ENCODE results near the gene RNF121.
A peak's percentile ranks its signal among the peaks of the same experiment; 100 is the strongest.

RNF121 gene

DNA sequence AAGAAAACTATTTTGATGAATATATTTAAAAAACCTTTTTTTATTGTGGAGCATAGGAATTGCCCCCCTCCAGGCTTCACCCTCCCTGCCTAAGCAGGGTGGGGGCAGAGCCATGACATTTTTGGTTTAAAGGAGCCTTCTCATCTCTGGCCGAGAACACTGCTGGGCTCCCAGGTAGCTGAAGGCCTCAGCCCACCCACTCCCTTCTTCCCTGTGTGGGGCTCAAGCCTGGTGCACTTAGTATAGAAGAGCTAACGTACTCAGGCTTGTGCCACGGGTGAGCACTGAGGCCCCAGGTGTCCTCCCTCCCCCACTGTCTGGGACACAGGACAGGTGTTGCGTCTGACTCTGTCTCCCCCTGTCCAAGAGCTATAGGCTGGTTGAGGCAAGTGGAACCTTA lies 67.7 kb downstream of the RNF121 start:
- Histone ChIP-seq H3K4me1 (ENCODE audit: control insufficient read depth, low read length) (peaks cover 61% of the 10 kb centered on the region), H3K4me2 (ENCODE audit: low read length) (no peak overlapping the region), H3K9me2 (replicated peaks; ENCODE audit: control insufficient read depth, low read length) (no peaks in the 10 kb centered on the region), H3K4me3 (ENCODE audit: low read length) (no peak overlapping the region), H4K20me1 (ENCODE audit: control insufficient read depth, insufficient read depth, low read depth, low read length) (no peaks in the 10 kb centered on the region), H3K27ac (ENCODE audit: low read depth, low read length) (no peak overlapping the region), H3K27me3 (ENCODE audit: control insufficient read depth, low read length) (no peaks in the 10 kb centered on the region), H3F3A (ENCODE audit: control insufficient read depth, insufficient read depth) (peaks cover 8% of the 10 kb centered on the region), H3K36me3 (ENCODE audit: control insufficient read depth, low read length) (peaks cover 5% of the 10 kb centered on the region; the same call in 1 of the 2 replicates), H3K9me3 (ENCODE audit: control insufficient read depth, insufficient read depth, low read length) (no peaks in the 10 kb centered on the region), H3K79me2 (ENCODE audit: control insufficient read depth, low read length) (no peaks in the 10 kb centered on the region)
- TF ChIP-seq EZH2phosphoT487 (IDR thresholded peaks at IDR 0.05; ENCODE audit: borderline replicate concordance, low read length), result no peak
- TF ChIP-seq, protein P1, sequence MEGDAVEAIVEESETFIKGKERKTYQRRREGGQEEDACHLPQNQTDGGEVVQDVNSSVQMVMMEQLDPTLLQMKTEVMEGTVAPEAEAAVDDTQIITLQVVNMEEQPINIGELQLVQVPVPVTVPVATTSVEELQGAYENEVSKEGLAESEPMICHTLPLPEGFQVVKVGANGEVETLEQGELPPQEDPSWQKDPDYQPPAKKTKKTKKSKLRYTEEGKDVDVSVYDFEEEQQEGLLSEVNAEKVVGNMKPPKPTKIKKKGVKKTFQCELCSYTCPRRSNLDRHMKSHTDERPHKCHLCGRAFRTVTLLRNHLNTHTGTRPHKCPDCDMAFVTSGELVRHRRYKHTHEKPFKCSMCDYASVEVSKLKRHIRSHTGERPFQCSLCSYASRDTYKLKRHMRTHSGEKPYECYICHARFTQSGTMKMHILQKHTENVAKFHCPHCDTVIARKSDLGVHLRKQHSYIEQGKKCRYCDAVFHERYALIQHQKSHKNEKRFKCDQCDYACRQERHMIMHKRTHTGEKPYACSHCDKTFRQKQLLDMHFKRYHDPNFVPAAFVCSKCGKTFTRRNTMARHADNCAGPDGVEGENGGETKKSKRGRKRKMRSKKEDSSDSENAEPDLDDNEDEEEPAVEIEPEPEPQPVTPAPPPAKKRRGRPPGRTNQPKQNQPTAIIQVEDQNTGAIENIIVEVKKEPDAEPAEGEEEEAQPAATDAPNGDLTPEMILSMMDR (IDR thresholded peaks at IDR 0.05; ENCODE audit: low read depth, low read length, poor library complexity, severe bottlenecking), result no peak

DNA sequence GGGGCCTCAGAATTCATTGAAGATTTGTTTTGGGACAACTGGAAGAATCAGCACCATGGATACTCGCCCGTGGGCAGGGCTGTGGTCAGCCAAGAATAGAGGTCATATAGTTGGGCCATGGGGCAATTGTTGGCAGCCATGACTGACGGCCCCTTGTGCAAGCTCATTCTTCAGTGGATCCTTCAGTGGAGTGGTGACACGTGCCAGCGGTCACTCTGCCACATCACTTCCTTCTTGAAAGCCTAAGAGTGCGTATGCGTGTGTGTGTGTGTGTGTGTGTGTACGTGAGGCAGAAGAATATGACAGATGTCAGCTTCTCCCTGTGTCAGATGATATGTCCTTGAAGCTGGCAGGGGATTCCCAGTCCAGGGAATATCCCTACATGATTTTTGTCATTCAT lies 68.1 kb downstream of the RNF121 start:
- Histone ChIP-seq H3K27me3 (ENCODE audit: control insufficient read depth, low read length) (no peaks in the 10 kb centered on the region), H3K9me2 (replicated peaks; ENCODE audit: control insufficient read depth, low read length) (no peaks in the 10 kb centered on the region), H3K36me3 (ENCODE audit: control insufficient read depth, low read length) (peaks cover 9% of the 10 kb centered on the region), H3F3A (ENCODE audit: control insufficient read depth, insufficient read depth) (peaks cover 7% of the 10 kb centered on the region), H3K9me3 (ENCODE audit: control insufficient read depth, insufficient read depth, low read length) (no peaks in the 10 kb centered on the region), H3K4me2 (ENCODE audit: low read length) (no peak overlapping the region), H4K20me1 (ENCODE audit: control insufficient read depth, insufficient read depth, low read depth, low read length) (no peaks in the 10 kb centered on the region), H3K4me3 (ENCODE audit: low read length) (no peak overlapping the region), H3K4me1 (ENCODE audit: control insufficient read depth, low read length) (peaks cover 57% of the 10 kb centered on the region), H3K27ac (ENCODE audit: low read depth, low read length) (no peak overlapping the region), H3K79me2 (ENCODE audit: control insufficient read depth, low read length) (no peaks in the 10 kb centered on the region)
- TF ChIP-seq, protein P1 (IDR thresholded peaks at IDR 0.05; ENCODE audit: low read depth, low read length, poor library complexity, severe bottlenecking), result no peak
- no peak for TF ChIP-seq EZH2phosphoT487 (IDR thresholded peaks at IDR 0.05; ENCODE audit: borderline replicate concordance, low read length)

DNA sequence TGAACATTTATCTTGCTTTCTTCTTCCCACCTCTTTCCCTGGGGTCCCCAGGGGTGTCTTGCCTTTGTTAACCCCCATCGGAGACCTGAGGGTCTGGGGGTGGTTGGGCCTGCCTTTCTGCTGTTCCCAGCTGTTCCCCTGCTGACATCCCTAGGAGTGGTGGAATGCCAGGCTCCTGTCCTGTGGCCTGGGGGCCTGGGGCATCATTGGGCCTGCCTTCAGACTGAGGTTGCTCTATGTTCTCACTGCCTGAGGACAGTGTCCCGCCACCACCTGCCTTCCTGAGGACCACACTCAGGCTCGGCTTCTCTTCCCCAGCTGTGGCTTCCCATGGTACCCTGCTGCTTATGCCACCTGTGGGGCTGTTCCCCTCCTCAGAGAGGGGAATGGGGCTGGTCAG lies 68.7 kb downstream of the RNF121 start:
- TF ChIP-seq EZH2phosphoT487 (IDR thresholded peaks at IDR 0.05; ENCODE audit: borderline replicate concordance, low read length), result no peak

DNA sequence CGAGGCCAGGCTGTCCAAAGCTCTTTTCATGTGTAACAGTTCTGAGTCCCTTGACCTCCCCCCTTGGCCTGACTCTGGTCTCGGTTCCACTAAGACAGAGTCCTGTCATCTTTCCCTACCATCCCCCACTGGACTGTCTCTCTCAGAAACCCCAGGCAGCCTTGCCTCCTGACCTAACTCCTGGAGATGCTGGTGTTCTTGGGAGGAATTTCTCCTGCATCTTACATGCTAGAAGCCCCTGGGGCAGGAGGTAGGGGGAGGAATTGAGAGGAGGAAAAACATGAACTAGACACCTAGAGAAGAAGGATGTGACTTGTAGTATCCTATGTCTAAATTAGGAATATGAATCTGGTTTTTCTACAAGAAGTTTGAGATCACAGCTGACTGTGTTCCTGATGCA lies 69.2 kb downstream of the RNF121 start:
- H3K9me2 ChIP-seq (replicated peaks; ENCODE audit: control insufficient read depth, low read length), result no peaks in the 10 kb centered on the region
- H3K27ac ChIP-seq (ENCODE audit: low read depth, low read length), result no peak overlapping the region

More for the DNA sequence above, 68.7 kb downstream of the RNF121 start:
- peaks cover 50% of the 10 kb centered on the region for H3K4me1 ChIP-seq (ENCODE audit: control insufficient read depth, low read length)
- H3K36me3 ChIP-seq (ENCODE audit: control insufficient read depth, low read length), result peaks cover 15% of the 10 kb centered on the region
- H3K27me3 ChIP-seq (ENCODE audit: control insufficient read depth, low read length), result no peaks in the 10 kb centered on the region
- H3K27ac ChIP-seq (ENCODE audit: low read depth, low read length), result no peak overlapping the region
- no peaks in the 10 kb centered on the region for H3K79me2 ChIP-seq (ENCODE audit: control insufficient read depth, low read length)
- peaks cover 5% of the 10 kb centered on the region; the same call in 1 of the 2 replicates for H3F3A ChIP-seq (ENCODE audit: control insufficient read depth, insufficient read depth)
- no peak overlapping the region for H3K4me3 ChIP-seq (ENCODE audit: low read length)
- H3K4me2 ChIP-seq (ENCODE audit: low read length), result no peak overlapping the region
- no peaks in the 10 kb centered on the region for H3K9me3 ChIP-seq (ENCODE audit: control insufficient read depth, insufficient read depth, low read length)
- H4K20me1 ChIP-seq (ENCODE audit: control insufficient read depth, insufficient read depth, low read depth, low read length), result no peaks in the 10 kb centered on the region
- no peaks in the 10 kb centered on the region for H3K9me2 ChIP-seq (replicated peaks; ENCODE audit: control insufficient read depth, low read length)

More for the DNA sequence above, 69.2 kb downstream of the RNF121 start:
- peaks cover 20% of the 10 kb centered on the region for H3K36me3 ChIP-seq (ENCODE audit: control insufficient read depth, low read length)
- H3K4me1 ChIP-seq (ENCODE audit: control insufficient read depth, low read length), result peaks cover 46% of the 10 kb centered on the region
- H3K79me2 ChIP-seq (ENCODE audit: control insufficient read depth, low read length), result no peaks in the 10 kb centered on the region
- H3K9me3 ChIP-seq (ENCODE audit: control insufficient read depth, insufficient read depth, low read length), result no peaks in the 10 kb centered on the region
- H3K4me2 ChIP-seq (ENCODE audit: low read length), result peak overlapping the region; percentile 53; the same call in 1 of the 2 replicates
- TF ChIP-seq, protein P1 (IDR thresholded peaks at IDR 0.05; ENCODE audit: low read depth, low read length, poor library complexity, severe bottlenecking), result no peak
- TF ChIP-seq EZH2phosphoT487 (IDR thresholded peaks at IDR 0.05; ENCODE audit: borderline replicate concordance, low read length), result no peak
- H3K4me3 ChIP-seq (ENCODE audit: low read length), result no peak overlapping the region
- H3F3A ChIP-seq (ENCODE audit: control insufficient read depth, insufficient read depth), result 0 out of 2 replicates have a peak, but pooled peaks cover 4% of the 10 kb centered on the region
- no peaks in the 10 kb centered on the region for H4K20me1 ChIP-seq (ENCODE audit: control insufficient read depth, insufficient read depth, low read depth, low read length)
- no peaks in the 10 kb centered on the region for H3K27me3 ChIP-seq (ENCODE audit: control insufficient read depth, low read length)

All from DOHH2 (cell line).